Measurements from ENCODE around the gene STK32C.

STK32C gene

GRCh38 chr10:132202070-132202970, 105.4 kb downstream of the STK32C start:
- no peak overlapping the region for H3K4me3 ChIP-seq (ENCODE audit: low read depth, low read length)
- DNase-seq (ENCODE audit: low read depth) = no peak
- no peak for TF ChIP-seq CTCF (IDR thresholded peaks at IDR 0.05; ENCODE audit: insufficient read depth, low read depth, low read length, missing control alignments)

DNA sequence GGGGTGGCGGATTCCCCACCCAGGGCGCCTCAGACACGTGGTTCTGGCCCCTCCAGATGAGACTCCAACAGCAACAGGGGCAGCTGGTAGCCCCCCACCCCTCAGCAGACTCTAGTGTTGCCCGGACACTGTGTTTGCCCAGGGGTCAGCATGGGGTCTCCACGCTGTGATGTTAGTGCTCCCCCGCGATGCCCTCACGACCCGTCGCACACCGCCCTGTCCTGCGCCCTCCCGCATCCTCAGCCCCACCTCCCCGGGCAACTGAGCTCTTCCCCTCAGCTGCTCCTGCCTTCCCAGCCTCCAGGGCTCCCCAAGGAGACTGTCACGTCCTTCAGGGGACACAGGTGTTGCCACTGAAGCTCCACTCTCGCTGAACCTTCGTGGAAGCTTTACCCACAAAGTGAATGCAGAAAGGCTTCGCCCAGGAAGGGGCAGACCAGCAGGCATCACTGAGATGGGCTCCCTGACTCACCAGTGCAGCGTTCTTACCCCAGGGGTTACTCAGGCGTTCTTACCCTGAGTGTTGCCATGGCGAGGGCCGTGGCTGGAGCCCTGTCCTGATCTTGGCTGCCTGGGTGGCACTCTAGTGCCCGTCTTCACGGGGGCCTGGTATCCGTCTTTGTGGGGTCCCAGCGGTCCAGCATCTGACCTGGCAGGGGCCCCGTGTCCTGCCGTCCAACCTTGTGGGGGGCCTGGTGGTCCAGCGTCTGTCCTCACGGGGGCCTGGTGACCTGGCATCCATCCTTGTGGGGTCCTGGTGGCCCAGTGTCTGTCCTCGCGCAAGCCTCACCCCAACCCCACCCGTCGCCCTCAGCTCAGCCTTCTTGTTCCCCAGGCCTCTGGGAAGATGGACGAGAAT, 106.4 kb downstream of the STK32C start:
- H3K4me3 ChIP-seq (ENCODE audit: low read depth, low read length) = no peak overlapping the region
- TF ChIP-seq CTCF (IDR thresholded peaks at IDR 0.05; ENCODE audit: insufficient read depth, low read depth, low read length, missing control alignments) = no peak
- DNase-seq (ENCODE audit: low read depth) = no peak

GRCh38 chr10:132200344-132201110, 107.2 kb downstream of the STK32C start:
- DNase-seq (ENCODE audit: low read depth) = no peak
- no peak for TF ChIP-seq CTCF (IDR thresholded peaks at IDR 0.05; ENCODE audit: insufficient read depth, low read depth, low read length, missing control alignments)
- no peak overlapping the region for H3K4me3 ChIP-seq (ENCODE audit: low read depth, low read length)

GRCh38 chr10:132199854-132200311, 107.9 kb downstream of the STK32C start:
- TF ChIP-seq CTCF (IDR thresholded peaks at IDR 0.05; ENCODE audit: insufficient read depth, low read depth, low read length, missing control alignments) = no peak

GRCh38 chr10:132199268-132199853, 108.4 kb downstream of the STK32C start:
- DNase-seq (ENCODE audit: low read depth) = no peak
- TF ChIP-seq CTCF (IDR thresholded peaks at IDR 0.05; ENCODE audit: insufficient read depth, low read depth, low read length, missing control alignments) = no peak
- H3K4me3 ChIP-seq (ENCODE audit: low read depth, low read length) = no peak overlapping the region

More at GRCh38 chr10:132199854-132200311, 107.9 kb downstream of the STK32C start:
- no peak overlapping the region for H3K4me3 ChIP-seq (ENCODE audit: low read depth, low read length)
- DNase-seq (ENCODE audit: low read depth) = no peak

All from GM12865 (cell line).